NCI-H2196 (cell line): ENCODE results near the gene TRIP10.

ENCODE experiments used
- DNase-seq: peaks from one replicate; lab custom pipeline; 2025; ENCODE audit not compliant: unreplicated experiment; lab: John Stamatoyannopoulos, UW

The TRIP10 gene

GRCh38 chr19:6724631-6725492, 14.6 kb upstream of the TRIP10 start:
- DNase-seq, result no peak

- no peak for DNase-seq
Measured at GRCh38 chr19:6725513-6726231, 13.8 kb upstream of the TRIP10 start.

DNA sequence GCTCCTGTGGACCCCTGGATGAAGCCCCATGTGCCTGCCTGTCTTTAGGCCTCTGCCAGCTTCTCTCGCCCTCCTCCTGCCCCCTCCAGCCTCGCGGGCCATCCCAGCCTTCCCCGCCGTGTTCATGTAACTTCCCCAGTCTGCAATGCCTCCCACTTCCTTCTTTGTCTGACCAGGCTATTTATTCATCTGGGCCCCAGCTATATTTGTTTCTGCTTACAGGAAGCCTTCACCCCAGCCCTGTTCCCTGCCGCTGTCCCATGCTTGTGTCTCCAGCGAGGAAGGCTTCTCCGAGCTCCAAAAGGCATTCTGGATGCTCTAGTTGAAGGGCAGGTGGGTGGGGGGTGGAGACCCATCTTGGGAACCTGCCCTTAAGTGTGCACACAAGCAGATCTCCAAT, 11.1 kb upstream of the TRIP10 start:
- DNase-seq, result no peak

DNA sequence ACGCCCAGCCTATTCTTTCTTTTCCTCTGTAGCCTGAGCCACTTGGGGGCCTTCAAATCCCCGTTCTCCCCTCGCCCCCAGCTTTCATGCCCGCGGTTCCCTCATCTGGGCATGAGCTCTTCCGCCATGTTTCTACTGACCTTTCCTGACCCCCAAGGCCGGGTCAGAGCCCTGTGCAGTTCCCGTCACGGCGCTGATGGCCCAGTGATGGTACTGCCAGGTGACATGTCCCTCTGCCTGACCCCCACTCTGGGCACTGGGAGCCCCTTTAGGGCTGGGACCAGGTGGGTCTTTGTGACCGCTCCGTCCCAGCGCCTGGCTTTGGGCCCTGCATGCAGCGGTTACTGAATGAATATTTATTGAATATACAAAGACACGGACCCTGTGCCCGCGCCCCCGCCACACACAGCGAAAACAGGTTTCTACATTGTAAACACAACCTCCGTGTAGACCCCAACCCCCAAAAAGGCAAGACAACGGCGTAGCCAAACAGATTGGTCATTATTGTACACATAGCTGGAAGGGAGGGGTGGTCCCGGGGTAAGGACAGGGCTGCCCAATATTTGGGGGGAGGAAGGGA, 9.8 kb upstream of the TRIP10 start:
- DNase-seq, result no peak

DNA sequence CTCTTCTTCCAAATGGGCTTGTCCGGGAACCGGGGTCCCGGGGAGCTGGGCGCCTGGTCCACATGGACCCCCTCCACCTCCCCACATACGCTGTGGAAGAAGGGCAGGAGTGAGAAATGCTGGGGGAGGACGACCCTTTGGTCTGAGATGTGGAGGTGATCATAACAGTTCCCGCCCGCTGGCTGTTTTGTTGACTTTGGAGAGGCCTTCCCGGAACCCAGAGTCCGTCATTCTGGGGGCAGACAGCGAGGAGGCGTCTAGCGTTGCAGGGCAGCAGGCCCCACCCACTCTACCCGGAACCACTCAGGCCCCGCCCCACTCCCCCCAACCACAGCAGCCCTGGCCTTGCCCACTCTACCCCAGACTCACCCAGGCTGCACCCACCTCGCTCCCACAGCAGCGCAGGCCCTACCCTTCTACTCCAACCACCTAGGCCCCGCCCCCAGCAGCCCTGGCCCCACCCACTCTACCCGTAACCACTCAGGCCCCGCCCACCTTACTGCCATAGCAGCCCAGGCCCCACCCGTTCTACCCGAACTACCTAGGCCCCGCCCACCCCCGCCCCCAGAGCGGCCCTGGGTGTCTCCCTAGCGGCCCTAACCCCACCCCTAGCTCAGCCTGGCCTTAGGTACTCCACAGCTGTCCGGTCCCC, 9.2 kb upstream of the TRIP10 start:
- no peak for DNase-seq

DNA sequence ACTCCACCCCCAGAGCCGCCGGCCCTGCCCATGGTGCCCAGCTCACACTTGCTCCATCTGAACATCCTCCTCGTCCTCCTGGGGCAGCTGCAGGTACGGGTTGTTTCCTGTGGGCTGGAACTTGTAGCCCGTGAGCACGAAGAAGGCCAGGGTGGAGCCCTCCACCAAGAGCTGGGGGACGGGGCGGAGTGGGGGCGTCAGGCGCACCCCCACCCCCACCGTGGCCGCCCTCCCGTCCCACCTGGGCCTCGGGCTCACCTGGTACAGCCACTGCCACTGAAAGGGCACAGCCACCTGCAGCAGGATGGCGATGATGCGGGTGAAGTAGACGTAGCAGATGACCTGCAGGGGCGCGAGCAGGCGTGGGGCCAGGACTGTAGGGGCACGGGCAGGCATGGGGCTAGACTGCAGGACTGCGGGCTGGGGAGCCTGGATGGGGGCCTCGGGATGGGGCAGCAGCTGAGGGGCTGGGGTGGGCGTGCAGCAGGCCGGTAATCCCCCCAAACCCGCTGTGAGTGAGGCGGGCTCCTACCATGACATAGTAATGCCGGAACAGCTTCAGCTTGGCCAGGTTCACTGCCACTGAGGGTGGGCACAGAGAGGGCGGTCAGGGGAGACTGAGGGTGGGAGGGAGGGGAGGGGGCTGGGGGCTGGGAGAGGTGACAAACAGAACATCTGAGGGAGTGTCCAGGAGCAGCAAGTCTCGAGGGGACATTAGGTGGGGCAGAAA, 8.4 kb upstream of the TRIP10 start:
- DNase-seq, result no peak

- no peak for DNase-seq
Measured at GRCh38 chr19:6731822-6732221, 7.7 kb upstream of the TRIP10 start.

DNA sequence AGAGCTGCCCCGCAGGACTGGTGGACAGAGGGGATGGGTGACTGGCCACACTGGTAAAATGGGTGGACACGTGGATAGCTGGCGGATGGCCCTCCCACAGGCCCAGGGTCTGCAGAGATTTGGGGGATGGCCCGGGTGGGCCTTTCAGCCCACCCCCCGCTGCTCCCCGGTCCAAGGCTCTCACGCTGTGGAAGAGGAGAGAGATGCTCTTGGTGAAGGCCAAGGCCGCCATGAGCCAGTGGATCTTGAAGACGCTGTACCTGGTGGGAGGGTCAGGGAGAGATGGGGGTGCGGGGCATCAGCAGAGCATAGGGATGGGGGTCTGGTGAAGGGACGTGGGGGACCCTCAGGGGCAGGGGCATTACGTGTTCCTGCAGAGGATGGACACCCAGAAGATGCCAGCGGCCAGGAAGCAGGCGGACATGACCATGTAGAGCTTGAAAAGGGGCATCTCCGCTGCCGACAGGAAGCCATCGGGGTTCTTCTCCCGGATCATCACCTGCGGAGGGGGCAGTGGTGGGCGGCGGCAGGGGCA, 6.6 kb upstream of the TRIP10 start:
- no peak for DNase-seq

- no peak for DNase-seq
Measured at GRCh38 chr19:6733338-6734095, 6.0 kb upstream of the TRIP10 start.

GRCh38 chr19:6734096-6734696, 5.3 kb upstream of the TRIP10 start:
- no peak for DNase-seq

DNA sequence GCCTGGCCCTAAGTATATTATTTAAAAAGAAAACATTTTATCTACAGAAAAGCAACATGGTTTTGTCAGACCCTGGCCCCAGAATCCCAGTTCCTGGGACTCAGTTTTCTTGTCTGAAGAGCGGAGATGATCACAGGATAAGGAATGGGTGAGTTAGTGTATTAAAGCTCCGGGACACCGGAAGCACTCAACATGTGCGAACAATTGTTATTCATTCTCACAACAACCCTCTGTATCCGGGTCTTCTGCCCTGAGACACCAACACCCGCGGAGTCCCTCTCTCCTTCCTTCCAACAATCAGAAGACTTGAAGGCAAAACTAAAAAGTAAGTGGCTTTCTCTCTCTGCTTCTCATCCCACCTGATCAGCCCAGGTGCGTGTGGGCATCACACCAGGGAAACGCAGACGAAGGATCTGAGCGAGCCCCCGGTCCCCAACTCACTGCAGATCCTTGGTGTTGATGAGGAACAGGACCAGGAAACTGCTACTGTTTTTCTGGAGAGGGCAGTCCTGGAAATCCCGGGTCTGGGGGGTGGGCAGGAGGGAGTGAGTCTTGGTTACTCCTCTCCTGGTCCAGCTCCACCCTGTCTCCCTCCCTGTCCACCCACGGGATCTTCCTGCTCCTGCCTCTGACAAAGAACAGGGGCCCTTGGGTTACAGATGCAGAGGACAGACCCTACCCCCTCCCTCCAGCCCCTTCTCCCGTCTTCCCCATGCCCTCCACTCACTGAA, 4.1 kb upstream of the TRIP10 start:
- no peak for DNase-seq

GRCh38 chr19:6736169-6736916, 3.1 kb upstream of the TRIP10 start:
- peak; percentile 40 for DNase-seq

DNA sequence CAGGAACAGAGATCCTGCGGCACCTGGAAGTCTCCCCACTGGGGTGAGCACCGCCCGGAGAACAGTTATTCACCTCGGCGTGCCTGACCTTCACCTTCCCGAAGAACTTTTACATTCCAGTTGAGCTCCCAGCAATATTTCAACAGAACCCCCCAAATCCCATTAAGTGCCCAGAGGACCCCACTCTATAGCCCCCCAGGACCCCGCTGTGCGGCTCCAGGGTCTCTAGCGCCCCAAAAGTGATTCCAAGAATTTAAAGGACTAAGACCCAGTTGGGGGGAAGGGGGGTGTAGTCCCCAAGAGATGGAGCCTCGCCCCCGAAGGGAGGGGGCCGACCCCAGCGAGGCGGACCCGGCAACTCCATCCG, 2.6 kb upstream of the TRIP10 start:
- DNase-seq, result no peak

GRCh38 chr19:6737284-6737872, 2.1 kb upstream of the TRIP10 start, which contains the start of gene GPR108:
Gene GPR108 (minus strand): TSS chr19:6737580. CDS start chr19:6737576, 4 bp downstream.
- DNase-seq, result peak; percentile 99

DNA sequence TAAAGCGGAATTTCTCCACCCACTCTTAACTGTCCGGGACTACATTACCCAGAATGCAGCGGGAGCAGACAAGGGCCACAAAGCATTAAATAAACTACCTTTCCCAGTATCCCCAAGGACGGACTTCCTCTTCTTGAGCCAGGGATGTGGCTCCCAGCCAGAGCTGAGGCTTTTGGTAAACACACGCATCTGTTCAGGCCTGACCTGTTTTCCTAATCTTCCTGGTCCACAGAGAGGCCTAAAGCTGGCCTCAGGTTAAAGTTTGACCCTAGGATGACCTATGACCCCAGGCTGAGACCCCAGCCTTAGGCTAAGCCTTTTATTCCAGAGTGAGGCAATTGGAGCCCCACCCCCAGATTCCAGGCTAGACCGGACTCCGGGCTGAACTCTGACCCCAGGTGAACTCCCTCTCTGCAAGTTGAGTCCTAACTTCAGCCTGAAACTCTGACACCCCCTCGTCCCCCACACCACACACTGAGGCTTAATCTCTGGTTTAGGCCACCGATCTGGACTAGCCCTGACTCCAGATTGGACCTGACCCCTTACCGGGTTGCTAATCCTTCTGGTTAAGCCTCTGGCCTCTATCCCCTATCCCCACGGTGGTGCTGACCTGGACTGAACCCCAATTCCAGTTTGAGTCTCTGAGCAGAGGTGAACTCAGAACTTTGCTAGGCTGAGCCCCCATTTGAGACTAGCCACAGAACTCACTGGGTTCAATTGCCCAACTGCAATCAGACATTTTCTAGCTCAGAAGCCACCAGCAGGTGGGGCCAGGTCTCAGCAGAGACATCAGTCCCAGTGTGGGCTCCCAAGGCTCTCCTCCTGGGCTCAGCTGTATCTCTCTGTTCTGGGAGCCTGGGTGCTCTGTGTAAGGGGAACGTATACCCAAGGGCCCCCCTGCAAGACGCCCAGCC, 1.4 kb upstream of the TRIP10 start:
- peak; percentile 80 for DNase-seq

GRCh38 chr19:6738787-6739389, 592 bp upstream of the TRIP10 start:
- DNase-seq, result peak; percentile 72
